HG03439 (cell line): Measurements from ENCODE around the gene PRPF6.

Experiments used
- ATAC-seq: cut with Tn5 transposase; IDR thresholded peaks from one replicate; pipeline ENCODE4 v1.9.1; 2021; ENCODE audit warnings: mild to moderate bottlenecking, moderate library complexity; ENCODE audit not compliant: unreplicated experiment

The PRPF6 gene, protein sequence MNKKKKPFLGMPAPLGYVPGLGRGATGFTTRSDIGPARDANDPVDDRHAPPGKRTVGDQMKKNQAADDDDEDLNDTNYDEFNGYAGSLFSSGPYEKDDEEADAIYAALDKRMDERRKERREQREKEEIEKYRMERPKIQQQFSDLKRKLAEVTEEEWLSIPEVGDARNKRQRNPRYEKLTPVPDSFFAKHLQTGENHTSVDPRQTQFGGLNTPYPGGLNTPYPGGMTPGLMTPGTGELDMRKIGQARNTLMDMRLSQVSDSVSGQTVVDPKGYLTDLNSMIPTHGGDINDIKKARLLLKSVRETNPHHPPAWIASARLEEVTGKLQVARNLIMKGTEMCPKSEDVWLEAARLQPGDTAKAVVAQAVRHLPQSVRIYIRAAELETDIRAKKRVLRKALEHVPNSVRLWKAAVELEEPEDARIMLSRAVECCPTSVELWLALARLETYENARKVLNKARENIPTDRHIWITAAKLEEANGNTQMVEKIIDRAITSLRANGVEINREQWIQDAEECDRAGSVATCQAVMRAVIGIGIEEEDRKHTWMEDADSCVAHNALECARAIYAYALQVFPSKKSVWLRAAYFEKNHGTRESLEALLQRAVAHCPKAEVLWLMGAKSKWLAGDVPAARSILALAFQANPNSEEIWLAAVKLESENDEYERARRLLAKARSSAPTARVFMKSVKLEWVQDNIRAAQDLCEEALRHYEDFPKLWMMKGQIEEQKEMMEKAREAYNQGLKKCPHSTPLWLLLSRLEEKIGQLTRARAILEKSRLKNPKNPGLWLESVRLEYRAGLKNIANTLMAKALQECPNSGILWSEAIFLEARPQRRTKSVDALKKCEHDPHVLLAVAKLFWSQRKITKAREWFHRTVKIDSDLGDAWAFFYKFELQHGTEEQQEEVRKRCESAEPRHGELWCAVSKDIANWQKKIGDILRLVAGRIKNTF

DNA sequence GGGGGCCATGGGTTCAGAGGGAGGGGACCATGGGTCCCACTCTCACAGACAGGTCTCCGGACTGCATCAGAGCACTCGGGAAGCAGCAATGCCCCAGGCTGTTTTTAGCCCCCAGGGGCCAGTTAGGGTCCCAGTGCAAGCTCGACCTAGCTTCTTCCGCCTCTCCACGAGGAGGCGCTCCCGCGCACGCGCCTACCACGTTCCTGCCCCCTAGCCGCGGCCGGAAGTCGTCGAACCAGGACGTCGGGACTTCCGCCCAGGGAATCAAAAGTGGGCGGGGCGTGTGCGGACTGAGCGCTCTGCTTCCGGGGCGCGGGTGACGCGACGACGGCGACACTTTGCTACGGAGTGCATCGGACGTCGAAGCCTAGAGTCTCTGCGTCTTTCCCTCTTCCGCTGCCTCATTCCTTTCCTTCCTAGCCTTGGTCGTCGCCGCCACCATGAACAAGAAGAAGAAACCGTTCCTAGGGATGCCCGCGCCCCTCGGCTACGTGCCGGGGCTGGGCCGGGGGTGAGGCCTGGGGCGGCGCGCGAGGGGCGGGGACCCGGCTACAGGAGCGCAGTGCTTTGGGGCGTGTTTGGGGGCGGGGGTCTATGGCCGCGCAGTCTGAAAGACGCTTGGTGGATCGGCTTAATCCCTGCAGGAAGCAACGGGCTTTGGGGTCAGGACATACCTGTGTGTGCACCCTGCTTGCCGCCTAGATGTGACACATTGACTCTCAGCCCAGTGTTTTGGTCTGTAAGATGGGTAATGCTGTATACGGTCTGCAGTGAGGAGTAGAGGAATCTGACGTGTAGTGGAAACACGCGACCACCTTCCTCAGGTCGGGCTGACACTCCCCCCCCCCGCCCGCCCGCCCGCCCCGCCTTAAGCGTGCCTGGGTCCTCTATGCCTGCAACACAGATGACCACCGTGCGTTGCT lies at the start of gene PRPF6:
Gene PRPF6 (plus strand): TSS at position 327 of the 923 bp plus-strand sequence. CDS start 114 bp downstream, at position 441.
- ATAC-seq, result peak; percentile 55

DNA sequence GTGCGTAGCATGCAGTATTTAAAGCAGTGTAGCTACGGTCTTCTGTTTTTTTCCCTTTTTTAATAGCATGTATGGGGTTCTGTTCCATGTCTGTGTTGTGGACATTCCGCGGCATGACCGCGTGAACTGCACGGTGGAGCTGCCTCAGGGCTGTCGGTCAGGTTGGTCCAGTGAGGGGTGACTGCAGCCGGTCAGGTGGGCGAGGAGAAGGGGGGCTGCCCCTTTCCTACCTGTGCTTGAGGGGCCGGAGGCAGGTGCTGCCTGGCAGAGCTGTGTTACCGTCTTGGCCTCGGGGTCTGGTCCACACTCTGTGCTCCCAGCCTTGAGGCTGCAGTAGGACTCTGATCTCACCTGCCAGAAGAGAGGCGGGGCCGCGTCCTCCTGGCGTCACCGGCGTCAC lies 49.2 kb upstream of the PRPF6 start:
- no peak for ATAC-seq

DNA sequence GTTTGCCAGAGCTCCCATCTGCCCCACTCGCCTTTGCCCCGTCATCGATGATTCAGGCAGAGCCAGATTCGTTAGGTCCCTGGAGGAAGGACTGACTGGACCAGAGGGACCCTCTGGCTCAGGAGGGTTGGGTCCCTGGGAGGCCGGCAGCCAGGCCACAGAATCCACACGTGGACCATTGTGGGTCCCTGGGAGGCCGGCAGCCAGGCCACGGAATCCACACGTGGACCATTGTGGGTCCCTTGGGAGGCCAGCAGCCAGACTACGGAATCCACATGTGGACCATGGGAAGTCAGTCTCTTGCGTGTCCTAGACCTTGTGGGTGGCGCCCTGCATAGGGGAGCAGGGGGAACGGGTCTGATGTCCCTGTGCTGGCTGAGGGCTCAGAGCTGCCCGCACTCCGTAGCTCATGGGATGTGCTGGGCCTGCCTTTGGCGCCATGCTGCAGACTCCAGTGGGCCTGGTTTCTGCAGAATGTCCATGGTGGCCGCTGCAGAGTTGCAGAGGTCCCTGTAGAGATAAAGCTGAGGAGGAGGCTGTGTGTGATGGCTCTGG lies 48.2 kb upstream of the PRPF6 start:
- ATAC-seq, result no peak

DNA sequence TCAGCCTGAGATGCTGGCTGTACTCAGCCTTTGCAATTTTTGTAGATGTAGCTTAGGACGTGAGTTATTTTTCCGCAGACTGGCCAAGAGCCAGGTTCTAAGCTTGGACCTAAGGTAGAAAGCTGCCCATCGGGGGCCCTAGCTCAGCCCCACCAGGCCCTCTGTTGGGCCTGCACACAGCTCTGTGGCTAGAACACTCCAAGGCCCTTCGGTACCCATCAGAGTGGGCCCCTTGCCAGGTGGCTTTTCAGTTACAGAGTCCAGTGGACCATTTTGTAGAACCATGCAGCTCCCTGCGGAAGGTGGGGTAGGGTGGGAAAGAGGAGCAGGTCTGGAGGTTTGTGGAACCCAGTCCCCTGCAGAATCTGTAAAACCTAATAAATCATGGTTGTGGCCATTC lies 47.3 kb upstream of the PRPF6 start:
- ATAC-seq, result no peak

DNA sequence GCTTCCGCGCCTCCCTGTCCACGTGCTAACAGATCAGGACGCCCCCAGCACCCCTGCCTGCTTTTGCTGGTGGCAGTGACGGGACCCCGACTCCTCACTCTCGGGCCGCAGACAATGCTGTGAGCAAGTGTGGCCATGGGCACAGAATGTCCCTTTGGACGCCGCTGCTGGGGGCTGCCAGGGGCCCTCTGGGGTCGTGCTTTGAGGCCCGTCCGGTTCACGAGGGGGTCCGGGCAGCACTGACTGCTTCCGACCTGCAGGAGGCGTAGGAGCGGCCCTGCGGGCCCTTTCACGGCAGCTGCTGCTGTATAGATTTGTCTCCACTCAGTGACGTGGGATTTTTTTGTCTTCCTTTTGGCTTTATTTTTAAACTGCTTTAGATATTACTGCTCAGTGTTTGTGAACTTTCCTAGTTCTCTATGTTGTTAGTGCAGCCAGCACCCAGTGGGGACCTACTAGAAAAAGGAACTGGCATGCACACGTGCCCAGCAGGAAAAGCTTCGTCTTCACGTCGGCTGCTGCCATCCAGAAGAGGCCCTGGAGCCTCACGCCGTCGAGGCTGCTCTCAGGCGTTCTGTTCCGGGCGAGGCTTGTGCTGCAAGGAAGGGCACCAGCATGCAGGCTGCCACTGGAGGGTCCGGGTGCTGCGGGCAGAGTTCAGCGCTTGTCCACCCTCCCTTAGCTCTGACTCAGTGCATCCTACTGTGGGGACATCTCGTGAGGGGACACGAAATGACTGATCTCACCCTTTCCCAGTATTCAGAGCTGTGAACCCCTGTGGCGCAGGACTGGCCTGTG lies 46.5 kb upstream of the PRPF6 start:
- no peak for ATAC-seq

DNA sequence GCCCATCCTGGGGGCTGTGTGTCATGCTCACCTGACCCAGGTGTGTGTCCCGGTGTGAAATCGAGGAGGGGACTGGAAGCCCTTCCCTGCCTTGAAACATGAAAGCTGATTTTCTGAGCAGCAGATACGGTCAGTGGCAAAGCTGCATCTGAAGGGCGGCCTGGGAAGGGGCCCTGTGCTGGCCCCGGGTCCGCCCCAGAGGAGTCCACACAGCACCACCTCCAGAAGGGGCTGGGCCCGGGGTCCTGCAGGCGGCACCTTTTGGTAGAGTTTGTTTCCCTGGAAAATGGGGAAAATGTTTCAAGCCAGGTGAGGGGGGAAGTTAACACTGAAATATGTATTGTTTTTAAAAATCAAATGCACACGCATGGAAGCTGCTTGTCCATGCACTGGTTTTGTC lies 45.5 kb upstream of the PRPF6 start:
- no peak for ATAC-seq

DNA sequence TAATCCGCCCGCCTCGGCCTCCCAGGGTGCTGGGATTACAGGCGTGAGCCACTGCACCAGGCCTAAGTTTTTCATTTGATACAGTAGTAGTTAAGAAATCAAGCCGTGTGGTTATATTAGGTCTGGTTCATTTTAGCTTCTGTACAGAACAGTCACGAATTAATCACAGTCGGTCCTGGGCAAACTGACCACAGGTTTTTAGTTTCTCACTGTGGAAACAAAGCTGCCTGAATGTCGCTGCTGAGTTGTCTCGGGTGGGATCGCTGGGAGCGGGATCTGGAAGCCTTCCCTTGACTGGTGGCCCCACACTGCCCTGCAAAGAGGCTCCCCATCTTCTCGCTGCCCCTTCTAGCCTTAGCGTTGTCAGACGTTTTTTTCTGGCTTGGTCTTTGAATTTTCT lies 43.3 kb upstream of the PRPF6 start:
- ATAC-seq, result no peak

DNA sequence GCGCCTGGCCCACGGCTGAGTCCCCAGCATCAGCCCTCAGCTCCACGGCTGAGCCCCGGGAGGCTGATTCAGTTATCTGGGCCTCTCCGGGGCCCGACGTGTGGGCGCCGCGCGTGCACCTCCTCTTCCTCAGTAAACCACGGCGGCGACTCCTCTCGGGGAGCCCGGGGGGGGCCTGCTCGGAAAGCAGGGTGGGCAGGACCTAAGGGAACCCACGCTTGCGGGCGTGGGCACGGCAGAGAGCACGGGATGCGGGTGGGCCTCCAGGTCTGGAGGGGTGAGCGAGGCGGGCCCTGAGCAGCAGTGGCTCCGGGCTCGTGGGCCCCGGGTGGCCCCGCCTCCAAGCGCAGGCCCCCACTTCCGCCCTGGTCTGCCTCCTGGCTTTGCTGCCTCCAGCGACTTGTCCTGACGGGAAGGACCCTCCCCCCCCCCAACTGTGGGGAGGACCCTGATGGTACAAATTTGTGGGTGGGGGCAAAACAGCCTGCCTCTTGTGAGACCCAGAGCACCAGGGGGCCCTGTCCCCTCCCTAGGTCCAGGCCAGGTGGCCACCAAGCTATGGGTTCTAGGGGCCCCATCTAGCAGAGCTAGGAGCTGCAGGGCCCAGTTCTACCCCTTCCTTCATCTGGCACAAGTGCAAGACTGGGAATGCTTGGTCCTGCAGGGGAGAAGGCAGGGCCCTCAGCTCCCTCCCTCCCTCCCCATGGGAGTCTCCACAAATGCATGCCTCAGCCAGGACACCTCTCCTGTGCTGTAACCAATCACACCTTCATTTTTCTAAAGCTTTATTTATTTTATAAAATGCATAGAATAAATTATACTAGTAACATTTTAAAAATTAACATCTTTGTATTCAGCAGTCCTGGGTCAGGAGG lies 41.6 kb upstream of the PRPF6 start:
- no peak for ATAC-seq

DNA sequence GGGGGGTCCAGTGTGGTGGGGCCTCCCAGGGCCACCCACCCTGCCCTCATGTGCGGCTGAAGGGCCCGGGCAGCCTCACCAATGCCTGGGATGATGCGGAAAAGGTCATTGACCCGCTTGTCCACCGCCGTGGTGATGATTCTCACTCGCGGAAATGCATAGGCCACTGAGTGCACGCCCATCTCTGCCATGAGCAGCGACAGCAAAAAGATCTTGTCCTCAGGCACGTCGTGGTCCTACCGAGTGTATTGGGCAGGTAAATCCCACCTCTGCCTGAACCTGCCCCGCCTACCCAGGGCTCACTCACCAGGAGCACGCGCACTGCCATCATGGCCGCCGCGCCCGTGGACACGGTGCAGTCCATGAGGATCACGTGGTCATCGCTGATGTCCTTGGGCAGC lies 40.9 kb upstream of the PRPF6 start:
- no peak for ATAC-seq

DNA sequence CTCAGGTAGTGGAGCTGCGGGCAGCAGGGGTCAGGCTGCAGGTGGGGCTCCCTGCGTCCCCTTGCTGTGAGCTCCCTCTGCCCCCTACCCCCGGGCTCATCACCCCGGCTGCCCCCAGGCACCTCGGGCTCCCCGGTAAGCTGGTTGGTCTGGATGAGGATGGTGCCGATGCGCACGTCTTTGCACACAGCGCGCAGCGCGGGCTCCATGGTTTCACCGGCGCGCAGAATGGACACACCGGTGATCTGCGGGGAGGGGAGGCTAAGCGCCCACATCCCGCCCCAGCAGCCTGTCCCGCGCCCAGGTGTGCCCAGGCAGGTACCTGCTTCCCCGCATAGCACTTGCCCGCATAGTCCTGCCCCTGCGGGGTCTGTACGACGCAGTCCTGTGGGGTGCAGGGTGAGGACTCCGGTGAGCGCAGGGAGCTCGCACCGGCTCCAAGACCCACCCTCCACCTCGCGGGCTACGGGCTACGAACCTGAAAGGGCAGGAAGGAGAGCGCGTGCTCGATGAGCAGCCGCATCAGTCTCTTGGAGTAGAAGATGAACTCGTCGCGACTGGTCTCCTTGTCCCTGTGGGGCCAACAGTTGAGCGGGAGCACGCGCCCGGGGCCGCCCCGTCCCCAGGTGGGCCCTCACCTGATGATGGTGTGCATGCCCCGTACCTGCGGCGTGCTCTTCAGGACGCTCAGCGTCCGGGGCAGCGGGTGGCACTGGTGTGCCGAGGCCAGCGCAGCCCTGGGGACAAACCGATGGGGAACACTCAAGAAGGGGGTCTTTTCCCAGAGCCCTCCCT lies 40.3 kb upstream of the PRPF6 start:
- ATAC-seq, result no peak

DNA sequence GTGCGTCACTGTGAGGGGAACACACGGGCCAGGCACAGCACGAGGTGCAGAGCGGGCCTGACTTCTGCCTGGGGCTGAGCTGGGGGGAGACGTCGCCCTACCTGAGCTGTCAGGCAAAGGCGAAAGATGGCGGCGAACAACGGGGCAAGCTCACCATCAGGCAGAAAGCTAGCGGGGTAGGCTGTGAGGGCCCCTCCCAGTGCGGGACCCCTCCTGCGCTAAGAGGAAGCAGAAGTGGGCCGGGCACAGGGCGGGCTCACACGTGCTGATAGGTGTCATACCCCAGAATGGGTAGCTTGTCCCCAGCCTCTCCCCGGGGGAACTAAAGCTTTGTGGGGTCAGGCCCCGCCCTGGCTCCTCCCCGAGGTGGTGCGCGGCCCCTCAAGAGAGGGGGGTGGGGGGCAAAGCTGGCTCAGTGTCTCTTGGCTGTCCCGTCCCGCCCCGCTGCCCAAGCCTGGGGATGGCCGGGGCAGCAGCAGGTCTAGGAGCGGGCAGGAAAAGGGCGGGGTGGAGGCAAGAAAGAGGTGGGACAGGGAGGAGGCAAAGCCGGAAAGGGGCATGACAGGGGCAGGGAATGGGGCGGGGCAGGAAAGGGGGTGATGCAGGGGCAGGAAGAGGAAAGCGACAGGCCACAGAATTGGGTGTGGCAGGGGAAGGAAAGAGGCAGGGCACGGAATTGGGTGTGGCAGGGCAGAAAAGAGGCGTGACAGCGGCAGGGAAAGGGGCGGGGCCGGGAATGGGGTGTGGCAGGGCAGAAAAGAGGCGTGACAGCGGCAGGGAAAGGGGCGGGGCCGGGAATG lies 39.5 kb upstream of the PRPF6 start:
- no peak for ATAC-seq

DNA sequence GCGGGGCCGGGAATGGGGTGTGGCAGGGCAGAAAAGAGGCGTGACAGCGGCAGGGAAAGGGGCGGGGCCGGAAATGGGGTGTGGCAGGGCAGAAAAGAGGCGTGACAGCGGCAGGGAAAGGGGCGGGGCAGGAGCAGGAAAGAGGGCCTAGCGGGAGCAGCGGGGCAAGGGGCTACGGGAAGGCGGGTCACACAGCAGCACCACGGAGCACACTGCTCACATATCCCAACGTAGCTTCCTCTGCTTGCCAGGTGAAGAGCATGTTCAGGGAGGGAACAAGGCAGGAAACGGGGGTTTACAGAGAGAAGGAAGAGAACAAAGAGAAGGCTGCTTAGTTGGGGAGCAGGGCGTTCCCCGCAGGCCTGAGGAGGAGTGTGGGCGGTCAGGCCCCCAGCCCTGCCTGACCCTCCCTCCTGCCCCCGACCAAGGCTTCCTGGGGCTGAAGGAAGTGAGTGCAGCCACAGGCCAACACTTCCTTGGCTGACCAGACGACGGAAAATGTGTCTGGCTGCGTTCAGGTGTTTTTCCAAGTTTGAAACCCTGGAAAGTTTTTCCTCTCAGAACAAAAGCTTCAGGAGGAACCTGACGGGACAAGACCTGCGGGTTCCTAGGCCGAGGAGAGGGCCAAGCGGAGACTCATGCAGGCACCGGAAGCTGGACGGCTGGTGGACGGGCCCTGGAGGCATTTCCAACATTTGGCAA lies 38.5 kb upstream of the PRPF6 start:
- ATAC-seq, result no peak

DNA sequence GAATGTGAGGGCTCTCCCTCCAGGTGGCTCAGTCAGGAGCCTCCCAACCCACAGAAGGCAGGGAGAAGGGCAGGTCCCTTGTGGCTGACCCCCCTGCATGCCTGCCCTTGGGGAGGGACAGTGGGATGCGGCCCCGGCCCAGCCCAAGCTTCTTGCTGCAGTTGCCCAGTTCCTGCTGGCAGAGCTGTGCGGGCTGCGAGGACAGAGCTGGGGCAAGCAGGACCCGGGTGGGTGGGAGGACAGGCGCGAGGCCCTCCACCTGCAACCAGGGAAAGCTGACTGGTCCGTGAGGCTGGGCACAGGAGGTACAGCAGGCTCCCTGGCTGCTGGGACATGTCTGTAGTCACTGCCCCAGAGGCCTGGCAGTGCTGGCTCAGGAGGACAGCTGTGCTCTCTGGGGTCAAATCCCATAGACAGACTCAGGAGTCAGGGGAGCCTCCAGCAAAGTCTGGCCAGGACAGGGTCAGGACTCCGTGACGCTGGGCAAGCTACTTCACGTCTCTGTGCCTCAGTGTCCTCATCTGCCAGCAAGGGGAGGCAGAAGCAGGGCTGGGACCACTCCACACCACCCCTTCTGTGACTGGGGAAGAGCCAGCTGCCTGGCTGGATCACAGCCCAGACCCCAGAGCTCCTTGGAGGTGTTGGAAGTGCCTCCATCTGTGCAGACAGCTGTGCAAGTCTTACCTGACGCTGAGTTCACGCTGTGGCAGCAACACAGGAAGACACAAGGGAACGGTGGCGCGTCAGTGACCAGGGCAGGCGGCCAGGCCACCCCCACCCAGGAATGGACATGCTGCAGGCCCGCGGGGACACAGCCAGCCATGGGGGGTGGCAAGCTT lies 37.7 kb upstream of the PRPF6 start:
- ATAC-seq, result no peak

DNA sequence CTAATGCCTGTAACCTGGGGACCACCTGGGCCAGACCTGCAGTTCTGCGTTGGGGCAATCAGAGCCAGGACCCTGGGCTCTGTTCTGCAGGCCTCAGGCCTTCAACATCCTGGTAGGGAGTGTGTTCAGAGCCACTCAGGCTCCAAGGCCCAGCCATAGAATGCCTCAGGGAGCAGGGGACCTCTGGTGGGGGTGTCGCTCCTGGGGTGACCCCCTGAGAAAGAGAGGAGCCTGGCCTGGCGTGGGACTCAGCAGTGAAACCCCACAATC lies 37.2 kb upstream of the PRPF6 start:
- no peak for ATAC-seq

DNA sequence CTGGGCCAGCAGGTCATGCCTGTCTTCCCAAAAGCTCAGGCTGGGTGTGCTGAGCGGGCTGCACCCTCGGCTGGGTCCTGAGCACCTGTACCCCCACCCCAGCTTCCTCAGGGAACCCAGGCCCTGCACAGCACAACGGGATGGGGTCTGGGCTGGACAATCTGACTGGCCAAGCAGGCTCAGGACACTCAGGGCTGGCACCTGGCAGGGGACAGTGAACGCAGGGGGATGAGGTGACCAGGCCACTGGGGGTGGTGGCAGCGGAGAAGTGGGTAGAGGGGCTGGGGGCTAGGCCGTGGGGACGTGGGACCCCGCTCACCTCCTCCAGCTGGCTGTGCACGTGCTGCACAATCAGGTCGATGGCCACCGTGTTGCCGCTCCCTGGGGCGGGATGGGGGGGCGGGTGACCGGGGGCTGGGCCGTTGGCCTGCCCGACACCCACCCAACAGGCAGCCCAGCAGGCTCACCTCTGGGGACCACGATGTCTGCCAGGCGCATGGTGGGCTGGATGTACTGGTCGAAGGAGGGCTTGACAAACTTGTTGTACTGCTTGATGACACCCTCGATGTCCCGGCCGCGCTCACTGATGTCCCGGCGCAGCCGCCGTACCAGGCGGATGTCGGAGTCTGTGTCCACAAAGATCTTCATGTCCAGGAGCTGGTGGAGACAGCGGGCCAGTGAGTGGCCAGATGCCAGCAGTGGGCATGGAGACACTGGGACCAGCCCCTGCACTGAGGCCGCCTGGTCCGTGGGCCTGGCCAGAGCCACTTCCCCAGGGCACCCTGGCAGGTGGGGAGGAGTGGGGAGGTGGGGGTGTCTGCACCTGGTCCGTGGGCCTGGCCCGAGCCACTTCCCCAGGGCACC lies 36.6 kb upstream of the PRPF6 start:
- ATAC-seq, result no peak
